Daoy (cell line): ENCODE results near the gene NAA16. TPM values are rescaled to one million over a fixed set of nuclear protein-coding genes. Genes with fewer than 3 reads are reported as not detected.
A peak's percentile ranks its signal among the peaks of the same experiment; 100 is the strongest.
"Not testable (repeated sequence)": the region's sequence is repeated elsewhere in the genome, so short reads cannot be mapped to it uniquely, and the experiment has no call there.

Source experiments
- DNase-seq: peaks from one replicate; pipeline ENCODE4 v3.0.0-alpha.2; 2015; ENCODE audit warnings: low read depth
- total RNA-seq: library from RNA; depleted of rRNA; stranded (reverse); fragments of >200 nt; shearing (Covaris generic); gene quantifications from 2 replicates; pipeline ENCODE4 v1.2.3, GENCODE V29; 2014; rRNA removed

The NAA16 gene
- 14.0 and 21.3 TPM in 2 replicates for total RNA-seq

GRCh38 chr13:41310963-41311405 is at the start of gene NAA16:
TSS of gene NAA16 (plus strand) at chr13:41311267. CDS start at chr13:41311529, 262 bp downstream.
- peak; percentile 95 for DNase-seq

GRCh38 chr13:41263261-41263971 is 47.7 kb upstream of the NAA16 start, which contains the start of gene MTRF1:
TSS of gene MTRF1 (minus strand) at chr13:41263576. CDS start at chr13:41260907, 2,669 bp downstream.
- DNase-seq: peak; percentile 78

DNA sequence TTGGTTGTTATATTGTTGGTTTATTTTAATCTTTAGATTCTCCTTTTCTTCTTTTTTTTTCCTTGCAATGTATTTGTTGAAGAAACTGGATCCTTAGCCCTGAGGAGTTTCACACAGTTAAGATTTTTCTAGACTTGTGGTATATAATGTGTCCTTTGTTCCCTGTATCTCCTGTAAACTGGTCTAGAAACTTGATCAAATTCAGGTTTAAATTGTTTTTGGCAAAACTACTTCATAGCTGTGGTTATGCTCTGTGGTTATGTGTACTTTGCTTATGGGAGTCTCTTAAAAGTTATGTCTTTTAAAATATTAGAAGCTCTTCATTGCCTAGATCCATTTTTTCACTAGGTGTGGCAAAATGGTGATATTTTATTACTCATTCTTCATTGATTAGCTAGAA is 44.0 kb upstream of the NAA16 start:
- DNase-seq: no peak

DNA sequence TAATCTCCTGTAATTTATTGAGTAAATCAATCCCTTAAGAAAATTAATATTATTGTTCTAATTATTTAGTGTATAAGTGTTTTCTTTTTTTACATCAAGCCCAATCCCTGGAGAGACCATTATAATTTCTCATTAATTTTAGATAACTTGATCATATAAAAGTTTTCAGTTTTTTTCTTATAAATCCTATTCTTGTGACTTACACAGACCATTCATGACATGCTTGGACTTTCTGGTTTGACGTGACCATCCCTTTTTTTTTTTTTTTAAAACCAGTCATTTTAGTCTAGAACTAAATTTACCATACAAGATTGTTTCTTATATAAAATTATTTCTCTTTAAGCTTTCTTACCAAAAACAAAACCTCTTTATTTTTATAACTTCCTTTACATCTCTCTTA is 42.3 kb upstream of the NAA16 start:
- DNase-seq: no peak

GRCh38 chr13:41271456-41272285 is 39.4 kb upstream of the NAA16 start:
- no peak for DNase-seq

- DNase-seq: no peak
These were observed 37.1 kb upstream of the NAA16 start for GRCh38 chr13:41273831-41274441.

DNA sequence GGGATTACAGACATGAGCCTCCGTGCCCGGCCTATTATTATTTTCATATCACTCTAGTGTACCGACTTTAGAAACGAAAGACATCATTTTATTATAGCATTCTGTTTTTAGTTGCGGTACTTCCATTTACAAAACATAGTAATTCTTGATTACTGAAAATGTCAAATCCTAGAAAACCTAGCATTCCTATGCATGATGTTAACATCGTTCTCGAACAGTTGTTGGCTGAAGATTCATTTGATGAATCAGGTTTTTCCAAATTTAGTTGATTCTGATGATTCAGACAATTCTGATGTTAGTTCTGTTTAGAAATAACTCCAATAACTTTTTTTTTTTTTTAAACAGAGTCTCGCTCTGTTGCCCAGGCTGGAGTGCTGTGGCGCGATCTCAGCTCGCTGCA is 36.2 kb upstream of the NAA16 start:
- DNase-seq: no peak

DNA sequence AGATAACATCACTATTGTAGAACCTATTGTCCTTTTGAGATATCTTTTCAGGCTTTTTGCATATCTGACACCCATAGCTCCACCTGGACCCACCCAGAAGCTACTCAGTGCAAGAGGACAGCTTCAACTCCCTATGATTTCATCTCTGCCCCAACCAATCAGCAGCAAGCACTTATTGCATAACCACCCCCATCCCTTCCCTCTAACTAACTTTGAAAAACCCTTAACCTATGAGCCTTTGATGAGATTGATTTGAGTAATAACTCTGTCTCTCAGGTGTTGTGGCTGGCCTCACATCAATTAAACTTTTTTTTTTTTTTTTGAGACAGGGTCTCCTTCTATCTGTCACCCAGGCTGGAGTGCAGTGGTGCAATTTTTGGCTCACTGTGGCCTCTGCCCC is 34.2 kb upstream of the NAA16 start:
- DNase-seq: no peak

GRCh38 chr13:41279156-41279555 is 31.9 kb upstream of the NAA16 start:
- not testable (repeated sequence) for DNase-seq

- DNase-seq: no peak
These were observed 28.9 kb upstream of the NAA16 start for GRCh38 chr13:41282129-41282571.

DNA sequence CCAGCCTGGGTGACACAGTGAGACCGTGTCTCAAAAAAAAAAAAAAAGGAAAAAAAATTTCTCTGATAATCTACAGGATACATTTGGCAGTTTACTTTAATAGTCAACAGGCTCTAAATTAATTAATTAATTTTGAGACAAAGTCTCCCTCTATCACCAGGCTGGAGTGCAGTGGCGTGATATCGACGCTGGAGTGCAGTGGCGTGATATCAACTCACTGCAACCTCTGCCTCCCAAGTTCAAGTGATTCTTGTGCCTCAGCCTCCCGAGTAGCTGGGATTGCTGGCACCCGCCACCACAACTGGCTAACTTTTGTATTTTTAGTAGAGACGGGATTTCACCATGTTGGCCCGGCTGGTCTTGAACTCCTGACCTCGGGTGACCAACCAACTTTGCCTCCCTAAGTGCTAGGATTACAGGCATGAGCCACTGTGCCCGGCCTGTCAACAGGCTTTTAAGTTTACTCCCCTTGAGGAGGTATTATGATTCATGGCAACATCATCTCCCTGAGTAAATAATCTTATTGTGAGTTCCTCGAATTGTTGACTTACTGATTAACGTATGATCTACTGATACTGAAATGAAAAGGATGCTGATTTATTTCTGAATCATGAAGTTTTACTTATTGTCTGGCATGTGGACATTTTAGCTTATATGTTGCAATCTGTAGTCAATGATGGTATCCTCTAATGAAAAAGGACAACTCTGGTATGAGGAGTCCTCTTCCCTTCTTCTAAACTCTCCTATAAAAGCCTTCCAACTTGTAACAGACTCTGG is 26.4 kb upstream of the NAA16 start:
- peak; percentile 47 for DNase-seq

DNA sequence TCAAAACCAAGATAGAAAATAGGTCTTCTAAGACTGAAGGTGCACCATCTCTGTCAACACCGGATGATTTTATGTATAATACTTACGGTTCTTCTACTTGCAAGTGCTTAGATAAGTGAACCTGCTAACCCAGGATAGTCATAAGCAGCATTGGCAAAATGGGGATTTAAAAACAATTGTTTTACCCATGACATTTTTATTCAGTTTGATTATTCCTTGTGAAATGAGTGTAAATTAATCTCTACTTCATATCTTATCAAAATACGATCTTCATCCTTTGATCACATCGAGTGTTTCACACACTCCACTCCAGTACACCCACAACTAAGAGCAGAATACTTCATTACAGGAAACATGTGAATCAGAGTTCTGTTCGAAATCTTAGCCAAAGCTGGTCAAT is 24.7 kb upstream of the NAA16 start:
- DNase-seq: no peak

DNA sequence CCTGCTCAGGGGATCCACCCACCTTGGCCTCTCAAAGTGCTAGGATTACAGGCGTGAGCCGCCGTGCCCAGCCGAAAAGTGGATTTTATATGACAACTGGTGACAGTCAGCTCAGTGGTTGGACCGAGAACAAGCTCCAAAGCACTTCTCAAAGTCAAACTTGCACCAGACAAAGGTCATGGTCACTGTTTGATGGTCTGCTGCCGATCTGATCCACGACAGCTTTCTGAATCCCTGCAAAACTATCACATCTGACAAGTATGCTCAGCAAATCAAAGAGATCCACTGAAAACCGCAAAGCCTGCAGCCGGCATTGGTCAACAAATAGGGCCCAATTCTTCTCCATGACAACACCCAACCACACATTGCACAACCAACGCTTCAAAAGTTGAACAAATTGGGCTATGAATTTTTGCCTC is 21.6 kb upstream of the NAA16 start:
- no peak for DNase-seq

DNA sequence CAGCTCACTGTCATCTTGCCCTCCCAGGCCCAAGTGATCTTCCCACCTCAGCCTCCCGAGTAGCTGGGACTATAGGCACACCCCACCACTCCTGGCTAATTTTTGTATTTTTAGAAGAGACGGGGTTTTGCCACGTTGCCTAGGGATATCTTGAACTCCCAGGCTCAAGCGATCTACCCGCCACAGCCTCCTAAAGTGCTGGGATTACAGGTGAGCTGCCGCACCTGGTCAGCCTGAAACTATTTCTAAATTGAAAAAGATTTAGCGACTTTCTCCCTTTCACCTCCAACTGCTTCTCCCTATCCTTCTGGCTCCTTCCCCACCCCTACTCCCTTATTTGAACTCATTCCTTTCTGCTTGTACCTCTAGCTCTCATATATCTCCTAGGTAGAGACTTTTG is 19.8 kb upstream of the NAA16 start:
- no peak for DNase-seq

DNA sequence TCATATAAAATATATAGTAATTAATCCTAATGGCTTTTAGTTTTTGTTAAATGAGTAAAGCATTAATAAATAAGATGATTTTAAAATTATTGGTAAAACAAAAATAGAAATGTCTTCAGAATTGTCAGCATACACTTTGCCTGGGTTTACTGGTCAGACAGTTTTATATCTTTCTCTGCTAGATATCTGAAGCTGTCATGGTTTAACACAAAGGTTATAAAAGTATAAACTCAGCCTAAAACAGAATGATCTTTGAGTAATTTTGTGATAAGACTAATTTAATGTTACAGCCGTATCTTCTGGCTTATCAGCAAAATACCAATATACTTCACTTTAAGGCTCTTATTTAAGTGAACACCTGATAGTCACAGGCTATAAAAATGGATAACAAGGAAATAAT is 17.8 kb upstream of the NAA16 start:
- no peak for DNase-seq

DNA sequence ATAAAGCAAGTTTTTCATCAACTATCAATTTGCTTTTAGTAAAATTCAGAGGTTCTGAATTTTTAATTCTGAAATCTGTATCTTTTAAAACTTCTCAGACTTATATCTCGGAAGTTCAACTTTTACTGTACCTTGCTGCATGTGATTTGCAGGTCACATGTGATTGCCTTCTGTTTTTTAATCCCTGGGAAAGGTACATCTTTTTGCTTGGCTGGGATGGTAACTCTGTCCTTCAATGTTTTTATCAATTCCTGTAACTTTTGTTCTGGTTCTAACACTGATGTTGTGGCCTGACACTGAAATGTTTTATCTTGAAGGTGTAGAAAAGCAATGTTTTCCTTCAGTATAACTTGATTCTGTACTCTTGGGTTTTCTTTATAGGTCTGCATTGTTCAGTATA is 16.2 kb upstream of the NAA16 start:
- no peak for DNase-seq

DNA sequence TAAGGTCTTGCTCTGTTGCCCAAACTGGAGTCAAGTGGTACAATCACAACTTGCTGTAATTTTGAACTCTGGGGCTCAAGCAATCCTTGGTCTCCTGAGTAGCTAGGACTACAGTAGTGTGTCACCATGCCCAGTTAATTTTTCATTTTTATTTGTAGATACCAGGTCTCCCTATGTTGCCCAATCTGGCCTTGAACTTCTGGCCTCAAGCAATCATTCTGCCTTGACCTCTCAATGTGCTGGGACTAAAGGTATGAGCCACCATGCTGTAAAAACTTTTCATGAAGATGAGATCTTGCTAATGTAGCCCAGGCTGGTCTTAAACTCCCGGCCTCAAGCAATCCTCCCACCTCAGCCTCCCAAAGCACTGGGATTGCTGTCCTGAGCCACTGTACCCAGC is 15.1 kb upstream of the NAA16 start:
- DNase-seq: no peak

- DNase-seq: no peak
These were observed 14.0 kb upstream of the NAA16 start for GRCh38 chr13:41296879-41297646.

DNA sequence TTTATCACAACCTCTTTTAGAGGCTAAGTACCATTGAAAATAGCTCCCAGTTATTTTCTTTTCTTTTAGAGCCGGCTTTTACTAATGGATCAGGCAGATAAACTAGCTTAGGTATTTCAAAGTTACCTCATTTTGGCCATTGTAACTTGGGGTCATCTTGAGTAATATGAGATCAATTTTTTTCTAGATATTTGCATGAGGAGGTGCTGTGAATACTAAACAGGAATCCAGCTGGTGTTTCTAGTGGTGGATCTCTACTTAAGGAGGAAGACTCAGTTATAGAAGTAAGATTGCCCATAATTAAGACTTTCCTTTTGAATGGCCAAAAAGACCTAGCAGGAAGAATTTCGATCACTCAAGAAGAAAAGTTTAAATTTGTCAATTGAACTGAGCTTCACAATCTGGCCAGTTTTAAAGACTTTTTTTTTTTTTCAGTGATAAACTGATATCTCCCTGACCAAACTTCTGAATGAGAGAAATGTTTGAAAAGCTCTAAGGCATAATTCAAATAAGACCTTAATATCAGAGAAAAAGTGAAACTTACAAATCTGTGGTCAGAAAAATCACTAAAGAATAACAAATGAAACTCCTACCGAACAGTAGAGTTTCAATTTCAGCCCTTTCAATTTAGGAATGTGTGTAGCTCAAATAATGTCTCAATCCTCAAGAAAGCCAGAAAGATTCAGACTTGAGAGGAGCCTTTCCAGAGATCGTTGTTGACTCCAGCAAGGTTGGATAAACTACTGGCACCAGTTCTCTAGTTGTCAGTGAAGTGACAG is 11.6 kb upstream of the NAA16 start:
- DNase-seq: no peak

GRCh38 chr13:41302743-41303142 is 8.3 kb upstream of the NAA16 start:
- DNase-seq: no peak
